HG03097 (cell line): Measurements from ENCODE around the gene CDKN2B-AS1.
"Not testable (repeated sequence)": the region's sequence is repeated elsewhere in the genome, so short reads cannot be mapped to it uniquely, and the experiment has no call there.

Experiments used
- ATAC-seq: cut with Tn5 transposase; IDR thresholded peaks from one replicate; pipeline ENCODE4 v1.9.1; 2021; ENCODE audit not compliant: unreplicated experiment, low FRiP score

Gene CDKN2B-AS1

GRCh38 chr9:22041344-22041743, 46.8 kb downstream of the CDKN2B-AS1 start:
- no peak for ATAC-seq

GRCh38 chr9:22041775-22042174, 47.2 kb downstream of the CDKN2B-AS1 start:
- no peak for ATAC-seq

- no peak for ATAC-seq
These were observed 49.3 kb downstream of the CDKN2B-AS1 start for GRCh38 chr9:22043928-22044327.

- no peak for ATAC-seq
These were observed 50.0 kb downstream of the CDKN2B-AS1 start for GRCh38 chr9:22044583-22044982.

- ATAC-seq, result no peak
These were observed 50.8 kb downstream of the CDKN2B-AS1 start for GRCh38 chr9:22045423-22045822.

GRCh38 chr9:22046243-22046885, 51.8 kb downstream of the CDKN2B-AS1 start:
- no peak for ATAC-seq

- no peak for ATAC-seq
These were observed 53.0 kb downstream of the CDKN2B-AS1 start for GRCh38 chr9:22047596-22047995.

- ATAC-seq, result no peak
These were observed 54.8 kb downstream of the CDKN2B-AS1 start for GRCh38 chr9:22049411-22049810.

- ATAC-seq, result peak; percentile 92
These were observed 56.3 kb downstream of the CDKN2B-AS1 start for GRCh38 chr9:22050924-22051323.

- no peak for ATAC-seq
These were observed 57.9 kb downstream of the CDKN2B-AS1 start for GRCh38 chr9:22052376-22052945.

GRCh38 chr9:22053178-22053577, 58.6 kb downstream of the CDKN2B-AS1 start:
- no peak for ATAC-seq

- ATAC-seq, result no peak
These were observed 59.5 kb downstream of the CDKN2B-AS1 start for GRCh38 chr9:22054076-22054475.

- ATAC-seq, result no peak
These were observed 59.9 kb downstream of the CDKN2B-AS1 start for GRCh38 chr9:22054529-22054928.

GRCh38 chr9:22055090-22055489, 60.5 kb downstream of the CDKN2B-AS1 start:
- no peak for ATAC-seq

- no peak for ATAC-seq
These were observed 61.8 kb downstream of the CDKN2B-AS1 start for GRCh38 chr9:22056402-22056801.

GRCh38 chr9:22057972-22058371, 63.4 kb downstream of the CDKN2B-AS1 start:
- ATAC-seq, result not testable (repeated sequence)

- ATAC-seq, result no peak
These were observed 66.3 kb downstream of the CDKN2B-AS1 start for GRCh38 chr9:22060831-22061383.

- no peak for ATAC-seq
These were observed 70.4 kb downstream of the CDKN2B-AS1 start for GRCh38 chr9:22064957-22065356.

- no peak for ATAC-seq
These were observed 71.0 kb downstream of the CDKN2B-AS1 start for GRCh38 chr9:22065431-22066200.

- ATAC-seq, result no peak
These were observed 72.6 kb downstream of the CDKN2B-AS1 start for GRCh38 chr9:22067196-22067595.

GRCh38 chr9:22068369-22068768, 73.8 kb downstream of the CDKN2B-AS1 start:
- ATAC-seq, result no peak
